NCI-H187 (cell line): ENCODE results near the gene PEDS1.
"Not testable (repeated sequence)": the region's sequence is repeated elsewhere in the genome, so short reads cannot be mapped to it uniquely, and the experiment has no call there.

ENCODE experiments used
- DNase-seq, 2 experiments: peaks; one replicate each; lab custom pipeline; 2025; lab: John Stamatoyannopoulos, UW

The PEDS1 gene

GRCh38 chr20:50153500-50154377 lies at the start of gene PEDS1:
Gene PEDS1, minus strand, starts transcription at chr20:50153723. Its CDS starts 86 bp downstream, at chr20:50153637.
- DNase-seq: peak; percentile 70 to 89

- DNase-seq: no peak
Measured at GRCh38 chr20:50202677-50203076, 49.2 kb upstream of the PEDS1 start.

- DNase-seq: not testable (repeated sequence)
Measured at GRCh38 chr20:50201710-50202109, 48.2 kb upstream of the PEDS1 start.

GRCh38 chr20:50200482-50201104 lies 47.1 kb upstream of the PEDS1 start:
- DNase-seq: no peak

GRCh38 chr20:50199703-50200102 lies 46.2 kb upstream of the PEDS1 start:
- no peak for DNase-seq

GRCh38 chr20:50198716-50199115 lies 45.2 kb upstream of the PEDS1 start:
- DNase-seq: no peak

- DNase-seq: no peak
Measured at GRCh38 chr20:50198180-50198666, 44.7 kb upstream of the PEDS1 start.

- DNase-seq: no peak
Measured at GRCh38 chr20:50197463-50198179, 44.1 kb upstream of the PEDS1 start.

- DNase-seq: no peak
Measured at GRCh38 chr20:50196896-50197295, 43.4 kb upstream of the PEDS1 start.

GRCh38 chr20:50196248-50196647 lies 42.7 kb upstream of the PEDS1 start:
- DNase-seq: no peak

- DNase-seq: no peak
Measured at GRCh38 chr20:50195524-50196120, 42.1 kb upstream of the PEDS1 start.

GRCh38 chr20:50194831-50195523 lies 41.5 kb upstream of the PEDS1 start:
- DNase-seq: no peak

GRCh38 chr20:50194422-50194830 lies 40.9 kb upstream of the PEDS1 start:
- no peak for DNase-seq

GRCh38 chr20:50193836-50194421 lies 40.4 kb upstream of the PEDS1 start:
- no peak for DNase-seq

- no peak for DNase-seq
Measured at GRCh38 chr20:50193199-50193835, 39.8 kb upstream of the PEDS1 start.

- DNase-seq: no peak
Measured at GRCh38 chr20:50192364-50193198, 39.1 kb upstream of the PEDS1 start.

GRCh38 chr20:50191544-50192363 lies 38.2 kb upstream of the PEDS1 start:
- peak in 1 of 2 experiments; percentile 6 for DNase-seq

GRCh38 chr20:50191065-50191543 lies 37.6 kb upstream of the PEDS1 start:
- DNase-seq: no peak
